Keratinocyte (primary cell): ENCODE data around the gene ATP2B2. TPM values are rescaled to one million over a fixed set of nuclear protein-coding genes. Genes with fewer than 3 reads are reported as not detected.

Source experiments
- DNase-seq: peaks from one replicate; pipeline ENCODE4 v3.0.0-alpha.2; 2011; ENCODE audit warnings: low read depth, missing footprints, low spot score
- FAIRE-seq: peaks from 2 replicates; lab custom pipeline; 2011; peaks lifted over from hg19 to GRCh38; lab: Jason Lieb, UNC
- H2AFZ ChIP-seq: 2 replicates; pipeline ENCODE4 v1.6.0; 2012; ENCODE audit warnings: low read length, control low read depth, inconsistent platforms; ENCODE audit not compliant: control insufficient read depth
- H3K27ac ChIP-seq: 2 replicates; pipeline ENCODE4 v1.5.1; 2011; ENCODE audit warnings: low read length; ENCODE audit not compliant: control insufficient read depth, insufficient read depth
- H3K27me3 ChIP-seq: 3 replicates; pipeline ENCODE4 v1.6.0; 2011; ENCODE audit warnings: low read length; ENCODE audit not compliant: control insufficient read depth, insufficient read depth; ENCODE audit errors: extremely low read depth
- H3K36me3 ChIP-seq, 2 experiments: 2 replicates in 1 of 2; 3 replicates in 1 of 2; pipeline ENCODE4 v1.5.1; 2011; ENCODE audit warnings: low read length in 2 of 2, mild to moderate bottlenecking in 1 of 2; ENCODE audit not compliant: control insufficient read depth in 2 of 2, insufficient read depth in 2 of 2; ENCODE audit errors: extremely low read depth in 1 of 2
- H3K4me1 ChIP-seq: 3 replicates; pipeline ENCODE4 v1.5.1; 2011; ENCODE audit warnings: low read length; ENCODE audit not compliant: control insufficient read depth, insufficient read depth; ENCODE audit errors: extremely low read depth
- H3K4me2 ChIP-seq: 3 replicates; pipeline ENCODE4 v1.6.0; 2011; ENCODE audit warnings: low read depth, low read length; ENCODE audit not compliant: control insufficient read depth, insufficient read depth; ENCODE audit errors: extremely low read depth
- H3K4me3 ChIP-seq, 3 experiments: fragments of 200-600 bp in 1 of 3; sonication (generic) in 1 of 3; 2 replicates in 2 of 3; 3 replicates in 1 of 3; pipeline ENCODE4 v1.5.1; 2011 to 2016; ENCODE audit warnings: low read length in 3 of 3, mild to moderate bottlenecking in 3 of 3, control low read depth in 2 of 3, inconsistent platforms in 1 of 3, low read depth in 1 of 3, mixed read lengths in 1 of 3, mixed run types in 1 of 3, moderate library complexity in 1 of 3; ENCODE audit not compliant: control insufficient read depth in 2 of 3, insufficient read depth in 2 of 3; ENCODE audit errors: extremely low read depth in 1 of 3
- H3K79me2 ChIP-seq: 2 replicates; pipeline ENCODE4 v1.6.0; 2012; ENCODE audit warnings: low read length; ENCODE audit not compliant: control insufficient read depth, insufficient read depth
- H3K9ac ChIP-seq: 3 replicates; pipeline ENCODE4 v1.6.0; 2011; ENCODE audit warnings: low read length; ENCODE audit not compliant: control insufficient read depth, insufficient read depth; ENCODE audit errors: extremely low read depth
- H3K9me1 ChIP-seq: 3 replicates; pipeline ENCODE4 v1.6.0; 2011; ENCODE audit warnings: low read length; ENCODE audit not compliant: control insufficient read depth, insufficient read depth; ENCODE audit errors: extremely low read depth
- H3K9me3 ChIP-seq: 2 replicates; pipeline ENCODE4 v1.5.1; 2012; ENCODE audit warnings: low read depth, low read length; ENCODE audit not compliant: control insufficient read depth
- H4K20me1 ChIP-seq: 3 replicates; pipeline ENCODE4 v1.6.0; 2011; ENCODE audit warnings: low read length; ENCODE audit not compliant: control insufficient read depth, insufficient read depth; ENCODE audit errors: extremely low read depth
- CTCF ChIP-seq, 3 experiments: IDR thresholded peaks in 1 of 3; conservative IDR thresholded peaks in 1 of 3; optimal IDR thresholded peaks in 1 of 3; 2 replicates in 2 of 3; 3 replicates in 1 of 3; pipeline versions ENCODE3 to v1.5.1; 2011; ENCODE audit warnings: low read length in 3 of 3, mild to moderate bottlenecking in 3 of 3, moderate library complexity in 2 of 3, control low read depth in 1 of 3, inconsistent platforms in 1 of 3; ENCODE audit not compliant: insufficient read depth in 2 of 3; ENCODE audit errors: extremely low read depth in 1 of 3
- EZH2 ChIP-seq: IDR thresholded peaks from one replicate; pipeline ENCODE4 v1.6.1; 2012; ENCODE audit warnings: inconsistent platforms, mild to moderate bottlenecking, low read length, moderate library complexity
- dilution Hi-C: fragments of 300-500 bp; cut with MboI; formaldehyde crosslinking; loops from one replicate; pipeline ENCODE4 v1.7.0; 2020; ENCODE audit warnings: low sequenced_read_pairs; ENCODE audit not compliant: extremely low pct_ligation_motif_present
- polyA plus RNA-seq, 5 experiments: library from polyadenylated mRNA; depleted of rRNA in 3 of 5; stranded (reverse) in 3 of 5; stranded (forward) in 1 of 5; unstranded in 1 of 5; fragments of >200 nt; gene quantifications; 1 replicate in 1 of 5; 2 replicates in 3 of 5; 3 replicates in 1 of 5; pipeline versions ENCODE4 v1.2.1 to v1.2.3, GENCODE V29; 2011 to 2012; ENCODE audit warnings: missing spikeins in 2 of 5, low read depth in 1 of 5, low replicate concordance in 1 of 5

The ATP2B2 gene
- polyA plus RNA-seq, 1 donor (not counting 4 experiments of a cell fraction or from before 2014, with no cell fraction given), result not detected

DNA sequence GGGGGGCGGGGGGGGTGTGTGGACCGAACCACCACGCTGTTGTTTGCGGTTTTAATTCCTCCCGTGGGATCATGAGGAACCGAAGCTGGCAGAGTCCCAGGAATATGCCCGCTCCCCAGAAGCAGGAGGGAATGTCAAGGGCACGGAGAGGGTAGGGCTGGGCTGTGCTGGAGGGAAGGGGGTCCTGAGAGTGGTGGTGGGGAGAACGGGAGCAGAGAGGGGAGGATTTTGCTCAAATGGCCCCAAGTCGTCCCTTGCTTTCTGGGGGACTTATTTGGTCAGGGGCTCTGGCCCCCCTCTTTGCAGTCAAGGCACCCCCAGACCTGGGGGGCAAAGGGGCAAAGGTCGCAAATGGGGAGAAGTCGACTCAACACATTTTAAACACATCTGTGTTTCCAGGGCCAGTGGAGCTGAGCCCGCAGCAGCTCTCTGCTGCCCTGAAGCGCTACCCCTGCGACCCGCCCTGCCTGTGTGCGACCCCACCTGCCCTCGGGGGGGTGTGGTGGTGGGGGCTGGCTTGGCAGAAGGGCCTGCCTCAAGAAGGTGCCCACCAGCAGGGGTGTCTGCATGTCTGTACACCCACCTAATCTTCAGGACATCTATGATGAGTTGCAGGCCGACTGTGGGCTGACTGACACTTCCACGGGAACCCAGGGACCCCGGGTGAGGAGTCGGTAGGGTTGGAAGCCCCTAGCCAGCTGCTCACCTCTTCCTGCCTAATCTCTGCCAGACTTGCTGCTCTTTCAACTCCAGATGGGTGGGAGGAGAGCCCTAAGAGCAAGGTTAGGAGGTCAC, 602 bp upstream of the ATP2B2 start:
- H4K20me1 ChIP-seq, result peaks cover 2% of the 10 kb centered on the region
- H3K27ac ChIP-seq, result no peak overlapping the region
- TF ChIP-seq EZH2 (peak; percentile 59), CTCF (optimal IDR thresholded peaks at IDR 0.05 in 1 of 3, IDR thresholded peaks at IDR 0.05 in 1 of 3, conservative IDR thresholded peaks at IDR 0.05 in 1 of 3; ENCODE audit: extremely low read depth in 1 of 3, insufficient read depth in 2 of 3, low read length in 3 of 3) (no peak)
- no peak for FAIRE-seq
- H2AFZ ChIP-seq, result no peak overlapping the region
- no peaks in the 10 kb centered on the region for H3K36me3 ChIP-seq
- no peaks in the 10 kb centered on the region for H3K9me1 ChIP-seq
- no peak overlapping the region for H3K4me2 ChIP-seq
- no peak overlapping the region for H3K4me3 ChIP-seq
- no peak overlapping the region for H3K9ac ChIP-seq
- H3K4me1 ChIP-seq, result no peaks in the 10 kb centered on the region
- peaks cover 37% of the 10 kb centered on the region for H3K27me3 ChIP-seq
- no peaks in the 10 kb centered on the region for H3K9me3 ChIP-seq
- DNase-seq, result no peak
- H3K79me2 ChIP-seq, result no peaks in the 10 kb centered on the region
- dilution Hi-C loops, result no loop called here

GRCh38 chr3:10504171-10505049, 976 bp downstream of the ATP2B2 start:
- FAIRE-seq, result no peak
- H2AFZ ChIP-seq, result no peak overlapping the region
- no peak overlapping the region for H3K4me3 ChIP-seq

More at GRCh38 chr3:10504171-10505049, 976 bp downstream of the ATP2B2 start:
- H3K9me1 ChIP-seq, result no peaks in the 10 kb centered on the region
- no peak overlapping the region for H3K4me2 ChIP-seq
- no peak for DNase-seq
- H3K9me3 ChIP-seq, result no peaks in the 10 kb centered on the region
- H3K79me2 ChIP-seq, result no peaks in the 10 kb centered on the region
- H3K27me3 ChIP-seq, result peaks cover 37% of the 10 kb centered on the region
- no peak overlapping the region for H3K9ac ChIP-seq
- no peaks in the 10 kb centered on the region for H3K4me1 ChIP-seq
- no peaks in the 10 kb centered on the region for H3K36me3 ChIP-seq
- dilution Hi-C loops, result no loop called here
- peaks cover 2% of the 10 kb centered on the region for H4K20me1 ChIP-seq
- TF ChIP-seq CTCF (optimal IDR thresholded peaks at IDR 0.05 in 1 of 3, IDR thresholded peaks at IDR 0.05 in 1 of 3, conservative IDR thresholded peaks at IDR 0.05 in 1 of 3; ENCODE audit: extremely low read depth in 1 of 3, insufficient read depth in 2 of 3, low read length in 3 of 3) (no peak), EZH2 (no peak)
- H3K27ac ChIP-seq, result no peak overlapping the region
